DMS53 (cell line): ENCODE measurements around the gene F7.
"Not testable (repeated sequence)": the region's sequence is repeated elsewhere in the genome, so short reads cannot be mapped to it uniquely, and the experiment has no call there.

Experiments
- DNase-seq: peaks from one replicate; lab custom pipeline; 2025; lab: John Stamatoyannopoulos, UW

Gene F7

GRCh38 chr13:113105032-113105920, at the start of gene F7:
Gene F7, plus strand, starts transcription at chr13:113105791. Its CDS starts 51 bp downstream, at chr13:113105842.
- DNase-seq = peak; percentile 63

GRCh38 chr13:113057084-113057483, 48.5 kb upstream of the F7 start:
- DNase-seq = no peak

- not testable (repeated sequence) for DNase-seq
Observed at GRCh38 chr13:113057559-113057958, 48.0 kb upstream of the F7 start.

- no peak for DNase-seq
Observed at GRCh38 chr13:113058129-113058987, 47.2 kb upstream of the F7 start.

GRCh38 chr13:113058988-113059850, 46.4 kb upstream of the F7 start:
- peak; percentile 25 for DNase-seq

GRCh38 chr13:113059891-113060290, 45.7 kb upstream of the F7 start:
- no peak for DNase-seq

GRCh38 chr13:113060557-113061270, 44.9 kb upstream of the F7 start:
- DNase-seq = no peak

GRCh38 chr13:113061271-113061625, 44.3 kb upstream of the F7 start:
- no peak for DNase-seq

GRCh38 chr13:113061796-113062425, 43.7 kb upstream of the F7 start:
- no peak for DNase-seq

GRCh38 chr13:113062691-113063090, 42.9 kb upstream of the F7 start:
- no peak for DNase-seq

GRCh38 chr13:113063091-113063491, 42.5 kb upstream of the F7 start:
- DNase-seq = no peak

GRCh38 chr13:113064000-113064533, 41.5 kb upstream of the F7 start:
- DNase-seq = no peak

GRCh38 chr13:113064534-113065405, 40.8 kb upstream of the F7 start:
- DNase-seq = no peak

GRCh38 chr13:113065406-113066141, 40.0 kb upstream of the F7 start:
- DNase-seq = no peak

GRCh38 chr13:113066142-113066455, 39.5 kb upstream of the F7 start:
- no peak for DNase-seq

- DNase-seq = no peak
Observed at GRCh38 chr13:113066746-113067145, 38.8 kb upstream of the F7 start.

GRCh38 chr13:113069861-113070805, 35.5 kb upstream of the F7 start:
- DNase-seq = no peak

- no peak for DNase-seq
Observed at GRCh38 chr13:113070855-113071254, 34.7 kb upstream of the F7 start.
